ENCODE data around the gene GPSM1. TPM values are rescaled to one million over a fixed set of nuclear protein-coding genes. Genes with fewer than 3 reads are reported as not detected.
"Not testable (repeated sequence)": the region's sequence is repeated elsewhere in the genome, so short reads cannot be mapped to it uniquely, and the experiment has no call there.

GPSM1 gene
- total RNA-seq, 1 donor from 2014 or later = 37.1 TPM

DNA sequence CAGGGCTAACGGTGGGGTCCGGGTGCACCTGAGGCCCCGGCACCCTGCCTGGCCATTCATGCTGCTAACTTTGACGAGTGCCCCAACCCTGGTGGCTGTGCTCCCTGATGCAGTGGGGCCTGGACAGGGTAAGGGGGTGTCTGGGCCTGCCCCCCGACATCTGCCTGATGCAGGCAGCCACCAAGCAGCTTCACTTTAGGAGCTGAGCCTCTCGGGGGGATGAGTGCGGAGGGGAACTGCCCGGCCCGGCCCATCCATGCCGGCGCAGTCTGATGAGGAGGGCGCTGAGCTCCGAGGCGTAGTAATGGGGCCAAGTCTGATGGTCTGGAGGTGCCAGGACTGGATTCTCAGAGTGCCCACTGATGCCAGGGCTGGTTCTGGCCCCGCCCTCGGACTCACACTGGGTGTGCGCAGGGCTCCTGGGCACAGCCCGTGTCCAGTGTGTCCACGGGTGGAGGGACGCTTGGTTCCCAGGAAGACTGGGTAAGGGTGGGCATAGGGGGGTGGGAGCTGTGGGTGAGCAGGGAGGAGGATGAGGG is 19.7 kb downstream of the GPSM1 start:
- no peak for DNase-seq

DNA sequence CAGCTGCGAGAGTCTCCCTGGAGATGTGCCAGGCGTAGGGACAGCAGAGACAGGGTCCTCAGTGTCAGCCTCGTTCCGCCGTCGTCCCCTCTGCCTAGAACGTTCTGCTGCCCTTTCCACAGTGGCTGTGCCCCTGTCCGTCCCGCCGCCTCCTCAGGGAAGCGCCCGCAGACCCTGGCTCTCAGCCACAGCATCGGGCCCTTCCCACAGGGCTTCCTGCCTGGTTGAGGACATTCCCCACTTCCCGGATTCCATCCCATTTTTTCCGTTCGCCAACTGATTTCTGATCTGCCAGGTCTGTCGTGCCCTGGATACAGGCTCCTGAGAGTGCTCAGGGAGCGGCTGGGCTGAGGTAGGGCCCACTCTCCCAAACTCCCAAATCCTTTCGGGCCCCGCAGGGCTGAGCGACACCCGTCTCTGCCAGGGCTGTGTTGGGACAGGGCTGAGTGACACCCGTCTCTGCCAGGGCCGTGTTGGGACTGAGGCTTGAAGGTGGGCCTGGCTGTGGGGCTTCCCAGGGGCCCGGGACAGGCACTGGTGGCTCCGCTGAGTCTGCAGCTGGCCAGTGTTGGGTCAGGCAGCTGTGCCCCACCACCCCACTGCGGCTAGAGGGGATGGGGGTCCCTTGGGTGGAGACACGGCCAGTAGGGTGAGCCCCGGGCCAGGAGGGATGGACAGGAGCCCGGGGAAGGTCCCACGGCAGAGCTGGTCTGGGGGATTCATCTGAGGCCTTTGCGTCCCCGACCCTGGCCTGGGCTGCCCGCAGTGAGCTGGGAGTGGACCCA is 20.3 kb downstream of the GPSM1 start:
- DNase-seq = peak; percentile 27

DNA sequence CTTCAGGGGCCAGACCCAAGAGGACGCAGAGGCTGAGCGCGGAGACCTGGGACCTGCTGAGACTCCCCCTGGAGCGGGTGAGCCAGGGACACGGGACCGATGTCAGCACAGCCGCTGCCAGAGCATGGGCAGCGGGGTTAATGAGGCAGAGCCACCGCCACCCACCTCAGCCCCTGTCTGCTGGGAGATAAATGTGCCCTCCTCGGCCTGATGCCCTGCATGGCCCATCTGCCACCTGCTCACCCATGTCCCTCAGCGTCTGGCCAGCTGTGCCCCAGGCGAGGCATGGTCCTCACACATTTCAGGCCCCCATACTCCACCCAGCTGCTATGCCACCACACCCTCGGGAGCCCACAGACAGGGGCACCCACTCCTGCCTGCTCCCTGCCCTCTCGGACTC is 21.4 kb downstream of the GPSM1 start:
- DNase-seq = no peak

DNA sequence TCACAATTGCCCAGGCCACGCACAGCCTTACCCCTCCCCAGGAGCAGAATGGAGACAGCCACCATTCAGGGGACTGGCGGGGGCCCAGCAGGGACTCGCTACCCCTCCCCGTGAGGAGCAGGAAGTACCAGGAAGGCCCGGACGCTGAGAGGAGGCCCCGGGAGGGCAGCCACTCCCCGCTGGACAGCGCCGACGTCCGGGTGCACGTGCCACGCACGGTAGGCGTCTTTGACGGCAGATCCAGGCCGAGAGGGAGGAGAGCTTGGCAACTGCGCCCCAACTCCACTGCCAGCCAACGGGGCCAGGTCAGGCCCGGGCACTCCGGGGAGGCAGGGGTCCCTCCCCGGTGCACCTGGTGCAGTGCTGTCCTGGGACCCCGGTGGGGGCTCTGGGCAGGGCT is 22.2 kb downstream of the GPSM1 start:
- DNase-seq = no peak

DNA sequence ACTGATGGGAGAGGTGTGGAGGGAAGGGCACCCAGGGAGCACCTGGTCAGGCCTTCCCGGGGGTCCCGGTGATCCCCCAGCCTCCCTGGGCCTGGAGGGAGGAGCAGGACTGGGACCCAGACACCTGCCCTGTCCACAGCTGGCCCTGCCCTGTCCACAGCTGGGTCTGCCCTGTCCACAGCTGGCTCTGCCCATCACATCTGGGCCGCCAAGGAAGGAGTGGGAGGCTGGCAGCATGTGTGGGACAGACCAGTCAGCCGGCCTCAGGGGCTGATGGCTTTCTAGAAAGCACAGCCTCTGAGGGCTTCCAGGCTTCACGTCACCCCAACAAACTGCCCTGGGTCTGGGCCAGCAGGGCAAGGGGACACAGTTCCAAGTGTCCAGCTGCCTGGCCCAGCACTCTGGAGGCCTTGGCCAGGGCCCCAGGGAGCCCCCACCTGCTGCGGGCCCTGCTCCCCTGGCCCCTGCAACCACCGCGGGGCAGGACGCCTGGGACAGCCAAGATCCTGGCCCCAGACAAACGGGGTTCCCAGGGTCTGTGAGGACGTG is 24.0 kb downstream of the GPSM1 start:
- DNase-seq = no peak

DNA sequence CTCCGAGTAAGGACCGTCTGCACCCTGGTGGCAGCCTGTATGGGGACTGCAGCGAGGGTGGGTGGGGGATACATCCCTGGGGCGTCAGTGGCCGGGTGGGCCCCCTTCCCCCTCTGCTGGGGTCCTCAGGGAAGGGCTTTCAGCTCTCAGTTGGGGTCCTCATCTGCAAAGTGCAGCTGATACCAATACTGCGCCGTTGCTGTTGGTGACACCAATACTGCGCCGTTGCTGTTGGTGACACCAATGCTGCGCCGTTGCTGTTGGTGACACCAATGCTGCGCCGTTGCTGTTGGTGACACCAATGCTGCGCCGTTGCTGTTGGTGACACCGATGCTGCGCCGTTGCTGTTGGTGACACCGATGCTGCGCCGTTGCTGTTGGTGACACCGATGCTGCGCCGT is 24.5 kb downstream of the GPSM1 start:
- not testable (repeated sequence) for DNase-seq

DNA sequence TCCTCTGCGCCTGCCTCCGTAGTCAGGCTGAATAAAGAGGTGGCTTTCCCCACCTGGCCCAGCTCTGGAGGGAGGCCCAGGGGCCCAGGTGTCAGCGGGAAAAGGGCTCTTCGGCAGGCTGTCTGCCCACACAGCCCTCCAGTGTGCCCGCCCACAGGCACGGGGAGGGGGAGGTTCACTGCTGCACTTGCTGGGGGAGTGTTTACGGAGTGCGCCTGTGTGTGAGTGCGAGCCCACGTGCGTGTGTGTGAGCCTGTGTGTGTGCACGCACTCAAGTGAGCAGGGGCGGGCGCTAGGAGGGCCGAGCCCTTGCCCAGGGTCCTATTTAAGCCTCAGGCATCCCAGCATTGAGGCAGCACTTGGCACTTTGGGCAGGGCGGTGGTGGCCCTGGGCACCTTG is 25.3 kb downstream of the GPSM1 start:
- no peak for DNase-seq

DNA sequence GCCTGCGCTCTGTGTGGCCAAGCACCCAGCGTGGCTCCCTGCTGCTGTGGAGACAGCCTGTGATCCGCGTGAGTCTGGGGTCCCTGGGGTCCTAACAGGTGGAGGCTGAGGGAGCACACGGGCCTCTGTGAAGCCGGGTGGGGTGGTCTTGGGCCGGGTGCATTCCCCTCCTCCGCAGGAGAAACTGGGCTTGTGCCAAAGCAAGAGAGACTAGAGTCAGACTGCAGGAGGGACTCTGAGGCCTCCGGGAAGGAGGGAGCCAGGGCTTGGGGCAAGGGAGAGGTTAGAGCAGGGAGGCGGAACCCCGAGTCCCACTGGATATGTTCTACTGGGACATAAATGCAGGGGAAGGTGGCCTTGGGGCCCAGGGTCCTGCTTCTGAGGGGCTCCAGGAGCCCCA is 25.7 kb downstream of the GPSM1 start:
- DNase-seq = no peak

DNA sequence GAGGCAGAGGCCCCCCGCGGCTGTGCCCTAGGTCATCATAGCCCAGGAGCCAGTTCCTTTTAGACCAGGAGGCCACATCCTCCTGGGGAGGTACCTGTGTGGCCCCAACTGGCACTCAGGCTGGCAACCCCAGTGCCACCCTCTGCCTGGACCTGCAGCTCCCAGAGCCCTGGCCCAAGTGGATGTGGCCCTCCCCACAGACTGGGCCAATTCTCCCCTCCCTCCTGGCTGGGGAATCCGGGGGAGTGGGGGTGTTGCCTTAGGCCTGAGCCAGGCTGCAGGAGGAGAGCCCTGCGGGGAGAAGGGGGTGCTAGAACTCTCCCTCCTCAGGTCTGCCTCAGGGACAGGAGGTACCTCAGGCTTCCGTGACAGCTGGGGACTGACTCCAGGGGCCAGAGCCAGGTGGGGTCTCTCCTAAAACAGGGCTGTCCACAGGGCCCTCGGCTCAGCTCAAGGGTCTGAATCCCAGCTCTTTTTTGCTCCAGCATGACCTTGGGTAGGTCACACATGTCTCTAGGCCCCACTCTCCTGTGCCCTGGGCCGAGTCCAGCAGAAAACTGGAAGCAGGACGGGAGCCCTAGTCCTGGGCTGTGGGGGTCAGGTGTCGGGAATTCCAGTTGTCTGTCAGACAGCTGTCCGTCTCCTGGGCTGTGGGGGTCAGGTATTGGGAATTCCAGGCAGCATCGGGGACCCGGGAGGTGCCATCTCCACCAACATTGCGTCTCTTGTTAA is 26.6 kb downstream of the GPSM1 start:
- no peak for DNase-seq

DNA sequence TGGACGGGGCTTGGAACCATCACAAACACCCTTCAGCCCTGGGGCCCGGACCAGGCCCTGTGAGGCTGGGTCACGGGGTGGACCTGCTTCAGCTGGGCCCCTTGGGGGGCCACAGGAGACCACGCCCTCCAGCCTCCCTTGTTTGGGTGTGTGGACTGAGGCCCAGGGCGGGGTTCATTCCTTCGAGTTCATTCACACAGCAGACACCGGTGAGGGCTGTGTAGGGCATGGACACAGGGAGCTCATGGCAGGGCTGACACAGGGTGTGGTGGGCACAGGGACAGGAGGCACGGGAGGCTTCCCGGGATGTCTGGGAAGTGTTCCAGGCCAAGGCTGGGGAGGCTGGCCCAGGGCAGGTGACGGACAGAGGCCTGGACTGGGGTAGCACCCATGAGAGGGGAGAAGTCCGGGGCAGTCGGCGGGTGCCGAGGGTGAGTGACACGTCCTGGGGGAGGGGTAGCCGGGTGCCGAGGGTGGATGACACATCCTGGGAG is 27.3 kb downstream of the GPSM1 start:
- DNase-seq = no peak

DNA sequence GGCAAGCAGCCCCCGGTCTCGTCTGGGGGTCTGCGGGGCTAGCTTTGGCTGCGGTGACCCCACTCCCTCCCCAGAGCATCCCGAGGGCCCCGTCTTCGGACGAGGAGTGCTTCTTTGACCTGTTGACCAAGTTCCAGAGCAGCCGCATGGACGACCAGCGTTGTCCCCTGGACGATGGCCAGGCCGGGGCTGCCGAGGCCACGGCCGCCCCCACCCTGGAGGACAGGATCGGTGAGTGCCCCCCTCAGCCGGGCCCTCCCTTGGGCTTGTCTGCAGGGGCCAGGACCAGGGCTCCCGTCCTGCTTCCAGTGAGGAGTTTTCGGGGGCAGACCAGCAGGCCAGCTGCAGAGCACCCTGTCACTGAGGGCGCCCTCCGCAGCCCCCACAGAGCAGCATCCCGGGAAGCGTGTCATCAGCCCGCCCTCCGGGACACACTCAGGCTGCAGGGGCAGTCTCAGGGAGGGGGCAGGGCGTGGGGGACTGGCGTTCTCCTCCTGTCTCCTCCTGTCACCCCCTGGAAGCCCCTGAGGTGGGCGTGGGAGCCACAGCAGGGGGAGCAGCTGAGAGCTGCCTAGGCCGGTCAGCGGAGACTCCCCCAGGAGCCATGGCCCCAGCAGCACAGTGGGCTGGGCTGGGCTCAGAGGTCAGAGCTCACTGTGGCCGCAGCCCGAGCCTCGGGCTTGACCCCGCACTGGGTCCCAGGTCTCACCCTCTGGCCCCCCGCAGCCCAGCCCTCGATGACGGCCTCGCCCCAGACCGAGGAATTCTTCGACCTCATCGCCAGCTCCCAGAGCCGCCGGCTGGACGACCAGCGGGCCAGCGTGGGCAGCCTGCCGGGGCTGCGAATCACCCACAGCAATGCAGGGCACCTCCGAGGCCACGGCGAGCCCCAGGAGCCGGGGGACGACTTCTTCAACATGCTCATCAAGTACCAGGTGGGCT is 28.5 kb downstream of the GPSM1 start:
- DNase-seq = no peak

DNA sequence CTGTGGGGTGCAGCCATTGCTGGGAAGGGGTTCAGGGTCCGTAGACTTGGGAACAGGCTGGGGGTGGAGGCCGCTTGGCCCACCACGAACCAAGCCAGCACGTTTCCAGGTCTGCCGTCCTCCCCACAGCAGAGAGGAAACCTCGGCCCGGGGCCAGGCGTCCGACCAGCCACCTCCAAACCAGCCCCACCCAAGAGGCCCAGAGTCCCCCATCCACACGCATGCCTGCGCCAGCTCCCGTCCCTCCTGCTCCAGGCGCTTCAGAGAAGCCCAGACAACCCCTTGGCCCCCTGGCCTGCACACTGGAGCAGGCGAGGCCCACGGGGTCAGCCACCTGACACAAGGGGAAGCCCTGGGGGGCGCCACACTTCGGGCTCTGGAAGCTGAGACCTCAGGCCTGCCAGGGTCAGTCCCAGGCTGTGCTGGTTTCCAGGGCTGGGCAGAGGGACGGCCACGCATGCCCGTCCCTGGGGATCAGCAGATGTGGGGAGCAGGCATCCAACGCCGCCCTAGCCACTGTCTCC is 29.9 kb downstream of the GPSM1 start:
- no peak for DNase-seq

DNA sequence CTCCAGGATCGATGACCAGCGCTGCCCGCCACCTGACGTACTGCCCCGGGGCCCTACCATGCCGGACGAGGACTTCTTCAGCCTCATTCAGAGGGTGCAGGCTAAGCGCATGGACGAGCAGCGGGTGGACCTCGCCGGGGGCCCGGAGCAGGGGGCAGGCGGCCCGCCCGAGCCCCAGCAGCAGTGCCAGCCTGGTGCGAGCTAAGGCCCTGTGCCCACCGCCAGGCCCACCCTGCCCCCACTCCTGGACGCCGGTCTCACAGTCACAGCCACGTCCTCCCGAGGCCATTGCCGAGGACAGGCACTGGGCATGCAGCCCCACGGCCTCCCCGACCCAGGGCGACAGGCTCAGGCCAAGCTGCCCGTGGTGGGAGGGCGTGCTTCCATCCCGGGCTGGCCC is 30.7 kb downstream of the GPSM1 start:
- no peak for DNase-seq

DNA sequence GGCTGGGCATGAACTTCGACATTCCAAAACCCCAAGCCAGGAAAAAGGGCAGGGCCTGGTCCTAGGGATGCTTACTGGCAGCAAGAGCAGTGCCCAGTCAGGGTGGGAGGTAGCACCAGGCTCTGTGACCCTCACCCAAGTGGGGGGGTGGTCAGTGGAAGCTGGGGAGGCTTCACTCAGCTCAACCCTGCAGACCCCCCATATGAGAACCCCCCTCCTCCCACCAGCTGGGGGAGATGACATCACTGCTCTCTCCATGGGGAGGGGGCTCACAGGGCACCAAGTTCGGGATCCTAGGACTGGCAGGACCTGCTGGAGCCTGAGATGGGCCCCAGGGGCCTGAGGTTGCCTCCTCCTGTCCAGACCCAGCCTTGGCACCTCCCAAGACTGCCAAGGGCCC is 31.5 kb downstream of the GPSM1 start:
- no peak for DNase-seq

DNA sequence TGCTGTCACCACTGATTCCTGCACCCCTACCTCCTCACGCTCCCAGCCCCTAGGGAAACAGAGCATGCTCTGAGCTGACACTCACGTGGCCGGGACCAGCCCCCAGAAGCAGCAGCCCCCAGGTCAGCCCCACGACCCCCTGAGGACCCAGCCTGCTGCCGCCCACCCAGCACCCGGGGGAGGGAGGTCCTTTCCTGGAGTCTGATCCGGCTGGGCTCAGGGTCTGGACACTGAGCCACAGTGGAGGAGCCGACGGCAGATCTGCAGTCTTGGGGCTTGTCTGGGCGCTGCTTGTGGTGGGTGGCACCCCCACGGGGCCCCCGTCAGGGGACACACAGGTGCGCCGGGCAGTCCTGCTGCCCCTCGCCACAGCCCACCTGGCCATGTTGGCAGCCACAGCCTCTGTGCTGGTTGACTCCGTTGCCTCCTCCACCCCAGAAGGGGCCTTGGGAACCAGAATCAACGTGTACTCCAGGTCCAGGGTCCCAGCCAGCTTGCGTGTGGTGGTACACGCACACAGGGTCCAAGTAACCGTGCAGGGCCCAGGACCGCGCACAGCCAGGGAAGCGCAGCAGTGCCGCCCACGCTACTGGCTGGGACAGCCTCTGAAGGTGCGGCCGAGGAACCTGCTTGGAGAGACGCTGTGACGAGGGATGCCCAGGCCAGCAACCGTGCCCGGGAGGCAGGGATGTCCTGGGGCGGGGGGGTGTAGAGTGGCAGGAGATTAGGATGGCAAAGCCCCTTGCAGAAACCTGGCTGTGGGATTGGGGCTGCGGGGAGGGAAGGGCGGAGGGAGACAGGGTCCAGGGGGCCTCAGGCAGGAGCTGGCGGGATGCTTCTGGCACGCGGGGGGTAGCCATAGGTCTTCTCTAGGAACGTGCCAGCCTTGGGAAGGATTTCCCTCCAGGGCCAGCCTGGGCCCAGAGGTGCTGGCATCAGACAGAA is 32.7 kb downstream of the GPSM1 start:
- no peak for DNase-seq

DNA sequence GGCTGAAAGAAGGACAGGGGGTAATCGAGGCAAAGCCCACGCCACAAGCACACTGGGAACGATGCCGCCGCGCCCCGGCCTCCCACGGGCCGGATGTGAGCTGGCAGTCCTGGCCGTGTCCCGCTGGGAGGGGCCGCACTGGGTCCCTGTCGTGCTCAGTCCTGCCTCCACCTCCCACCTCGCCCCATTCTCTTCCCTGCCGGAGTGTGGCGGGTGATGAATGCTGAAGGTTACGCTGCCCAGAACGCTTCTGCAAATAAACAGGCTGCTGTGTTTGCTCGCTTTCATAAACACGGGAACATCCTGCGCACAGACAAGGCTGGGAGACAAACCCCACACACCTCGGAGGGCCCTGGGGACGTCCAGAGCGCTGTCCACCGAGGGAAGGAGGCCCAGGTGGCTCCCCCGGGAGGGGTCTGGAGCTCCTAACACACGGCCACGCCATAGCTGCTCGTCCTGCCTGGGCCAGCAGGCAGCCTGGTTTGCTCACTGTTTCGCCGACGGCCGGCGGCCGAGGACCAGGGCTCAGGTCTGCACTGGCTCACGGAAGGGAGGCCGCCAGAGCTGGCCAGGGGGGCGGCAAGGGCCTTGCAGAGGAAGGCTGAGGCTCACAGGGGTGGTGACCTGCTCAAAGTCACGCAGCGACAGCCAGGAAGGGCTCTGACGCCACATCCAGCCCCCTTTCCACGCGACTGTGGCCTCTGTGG is 33.9 kb downstream of the GPSM1 start:
- no peak for DNase-seq

DNA sequence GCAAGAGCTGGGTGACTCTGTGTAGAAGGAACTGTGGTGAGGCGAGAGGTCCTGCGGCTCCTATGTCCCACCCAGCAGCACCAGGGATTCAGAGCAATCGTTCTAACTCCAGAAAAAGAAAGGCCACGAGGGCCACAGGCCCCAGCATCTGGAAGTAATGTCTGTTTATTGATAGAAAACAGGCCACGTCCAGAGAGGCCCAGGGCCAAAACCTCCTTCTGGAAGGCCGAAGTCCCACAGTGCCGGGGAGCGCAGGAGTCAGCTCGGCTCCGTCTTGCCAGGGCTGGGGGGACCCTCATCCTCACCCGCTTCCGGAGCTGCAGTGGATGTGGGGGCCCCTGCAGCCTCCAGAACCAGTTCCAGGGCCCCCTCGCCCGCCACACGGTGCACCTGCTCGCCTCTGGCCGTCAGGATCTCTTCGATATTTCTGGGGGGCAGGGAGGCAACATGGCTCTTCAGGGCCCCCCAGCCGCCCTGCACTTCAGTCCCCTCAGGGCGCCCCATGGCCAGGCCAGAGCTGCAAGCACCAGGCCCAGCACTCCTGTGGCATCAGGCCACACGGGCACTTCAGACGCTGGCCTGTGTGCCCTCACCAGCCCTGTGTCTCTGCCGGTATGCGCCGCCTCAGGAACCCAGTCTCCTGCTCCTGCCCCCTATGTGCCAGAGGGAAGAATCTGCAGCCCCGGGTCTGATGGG is 34.6 kb downstream of the GPSM1 start:
- no peak for DNase-seq

DNA sequence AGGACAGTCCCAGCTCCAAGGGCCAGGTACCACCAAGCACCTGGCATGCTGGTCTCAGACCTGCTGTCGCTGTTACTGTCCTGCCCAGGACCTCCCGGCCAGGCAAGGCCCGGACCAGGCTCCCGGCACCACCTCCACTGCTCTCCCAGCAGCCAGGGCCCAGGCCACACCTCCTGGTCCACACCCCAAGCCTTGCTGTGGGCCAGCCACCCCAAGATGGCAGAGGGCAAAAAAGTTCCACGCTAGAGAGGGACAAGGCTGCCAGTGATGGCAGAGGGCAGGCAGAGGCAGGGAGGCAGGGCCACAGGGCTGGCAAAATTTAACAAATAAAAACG is 35.1 kb downstream of the GPSM1 start:
- no peak for DNase-seq

DNA sequence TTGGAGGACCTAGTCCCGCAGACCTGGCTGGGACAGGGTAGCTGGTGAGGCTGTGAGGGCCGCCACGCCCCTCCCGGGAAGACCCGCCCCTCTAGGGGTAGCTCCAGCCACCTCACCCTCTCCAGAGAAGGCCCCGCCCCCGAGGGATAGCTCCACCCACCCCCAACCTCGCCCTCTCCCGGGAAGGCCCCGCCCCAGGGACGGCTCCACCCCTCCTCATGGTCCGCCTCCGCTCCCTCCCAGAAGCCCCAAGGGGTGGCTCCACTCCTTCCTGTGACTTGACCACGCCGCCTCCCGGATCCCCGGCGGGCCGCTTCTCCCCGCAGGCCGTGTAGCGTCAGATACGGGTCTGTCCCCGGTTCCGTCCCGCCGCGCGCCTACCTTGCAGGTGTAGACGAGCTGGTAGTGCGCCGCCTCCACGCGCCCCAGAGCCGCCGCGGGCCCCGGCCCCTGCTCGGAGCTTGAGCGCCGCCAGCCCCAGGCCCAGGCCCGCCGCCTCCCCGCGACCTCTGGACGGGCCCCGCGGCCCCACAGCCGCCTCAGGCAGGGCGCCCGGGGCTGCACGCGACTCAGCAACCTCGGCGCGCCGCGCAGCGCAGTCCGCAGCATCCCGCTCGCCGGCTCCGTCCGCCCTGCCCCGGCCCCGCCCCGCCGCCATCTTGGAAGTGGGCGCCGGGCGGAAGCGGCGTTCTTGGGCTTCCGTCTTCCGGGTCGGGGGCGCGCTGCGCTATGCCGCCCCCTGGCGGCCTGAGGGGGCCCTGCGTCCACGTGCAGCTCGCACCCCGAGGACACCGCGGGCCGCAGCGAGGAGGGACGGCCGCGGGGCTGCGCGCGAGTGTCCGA is 36.0 kb downstream of the GPSM1 start, which contains the start of gene DNLZ:
Gene DNLZ (minus strand): TSS at position 639 of the 843 bp plus-strand sequence. CDS start 30 bp downstream, at position 609.
- peak; percentile 96 for DNase-seq
